NOMO-1 treated with dmso at 0.1 percent for 144 hours (cell line): Measurements from ENCODE around the gene INPP4A.
A peak's percentile ranks its signal among the peaks of the same experiment; 100 is the strongest.

Experiments
- DNase-seq: peaks from one replicate; lab custom pipeline; 2025; ENCODE audit not compliant: unreplicated experiment; lab: John Stamatoyannopoulos, UW

Gene INPP4A

DNA sequence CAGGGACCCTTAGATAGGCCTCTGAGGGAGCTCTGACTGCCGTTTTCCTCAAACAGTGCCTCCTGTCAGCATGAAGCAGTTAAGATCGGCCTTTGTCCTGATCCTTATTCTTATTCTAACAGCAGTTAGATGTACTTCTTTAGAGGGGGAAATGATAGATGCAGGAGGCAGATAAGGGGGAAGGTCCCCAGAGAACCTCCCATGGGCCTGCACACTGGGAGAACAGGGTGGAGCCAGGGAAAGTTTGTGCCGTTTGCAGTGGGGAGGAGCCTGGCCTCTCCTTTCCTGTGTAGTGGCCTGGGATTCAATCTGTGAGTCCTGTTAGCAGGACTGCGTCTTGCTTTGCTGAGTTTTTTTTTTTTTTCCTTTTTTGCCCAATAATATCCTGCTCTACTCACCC, 7.9 kb upstream of the INPP4A start:
- no peak for DNase-seq

DNA sequence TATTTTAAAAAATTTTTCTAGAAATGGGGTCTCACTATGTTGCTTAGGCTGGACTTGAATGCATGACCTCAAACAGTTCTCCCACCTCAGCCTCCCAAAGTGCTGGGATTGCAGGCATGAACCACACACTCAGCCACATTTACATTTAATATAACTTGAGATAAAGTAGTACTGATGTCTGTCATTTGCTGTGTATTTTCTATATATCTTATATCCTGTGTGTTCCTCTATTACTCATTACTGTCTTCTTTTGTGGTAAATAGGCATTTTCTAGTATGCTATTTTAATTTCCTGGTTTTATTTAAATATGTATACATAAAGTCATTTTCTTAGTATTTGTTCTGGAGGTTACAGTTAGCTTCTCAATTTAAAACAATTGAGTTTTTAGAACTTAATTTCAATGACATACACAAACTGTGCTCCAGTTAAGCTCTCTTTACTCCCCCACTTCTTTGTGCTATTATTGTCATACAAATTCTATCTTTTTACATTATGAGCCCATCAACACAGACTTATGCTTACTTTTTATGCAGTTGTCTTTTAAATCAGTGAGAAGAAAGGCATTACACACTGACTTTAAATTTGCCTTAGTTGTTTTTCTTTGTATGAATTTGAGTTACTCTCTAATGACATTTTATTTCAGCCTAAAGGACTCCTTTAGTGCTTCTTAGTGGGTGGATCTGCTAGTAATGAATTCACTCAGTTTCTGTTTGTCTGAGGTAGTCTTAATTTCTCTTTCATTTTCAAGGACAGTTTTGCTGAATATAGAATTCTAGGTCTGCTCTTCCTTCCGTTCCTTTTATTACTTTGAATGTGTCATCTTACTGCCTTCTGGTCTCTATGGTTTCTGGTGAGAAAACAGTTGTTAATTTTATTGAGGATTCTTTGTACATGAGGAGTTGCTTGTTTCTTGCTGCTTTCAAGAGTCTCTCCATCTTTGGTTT, 6.2 kb upstream of the INPP4A start:
- DNase-seq = no peak

DNA sequence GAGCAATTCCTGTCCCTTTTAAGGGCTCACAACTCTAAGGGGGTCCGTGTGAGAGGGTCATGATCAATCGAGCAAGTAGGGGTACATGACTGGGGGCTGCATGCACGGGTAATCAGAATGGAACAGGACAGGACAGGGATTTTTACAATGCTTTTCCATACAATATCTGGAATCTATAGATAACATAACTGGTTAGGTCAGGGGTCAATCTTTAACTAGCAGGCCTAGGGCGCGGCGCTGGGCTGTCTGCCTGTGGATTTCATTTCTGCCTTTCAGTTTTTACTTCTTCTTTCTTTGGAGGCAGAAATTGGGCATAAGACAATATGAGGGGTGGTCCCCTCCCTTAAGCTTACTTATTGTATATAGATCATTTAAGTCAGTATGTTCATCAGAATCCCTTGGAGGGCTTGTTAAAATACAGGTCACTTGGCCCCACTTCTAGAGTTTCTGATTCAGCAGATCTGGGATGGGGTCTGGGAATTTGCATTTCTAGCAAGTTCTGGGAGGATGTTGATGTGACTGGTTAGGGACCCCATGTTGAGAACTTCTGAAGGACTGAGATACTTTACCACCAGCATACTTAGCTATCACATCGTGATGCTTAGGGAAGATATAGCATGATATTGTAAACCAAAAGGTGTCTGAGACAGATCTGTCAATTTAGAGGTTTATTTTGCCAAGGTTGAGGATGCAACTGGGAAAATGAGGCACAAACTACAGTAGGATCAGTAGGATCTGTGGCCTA, 2.8 kb upstream of the INPP4A start:
- DNase-seq = no peak

DNA sequence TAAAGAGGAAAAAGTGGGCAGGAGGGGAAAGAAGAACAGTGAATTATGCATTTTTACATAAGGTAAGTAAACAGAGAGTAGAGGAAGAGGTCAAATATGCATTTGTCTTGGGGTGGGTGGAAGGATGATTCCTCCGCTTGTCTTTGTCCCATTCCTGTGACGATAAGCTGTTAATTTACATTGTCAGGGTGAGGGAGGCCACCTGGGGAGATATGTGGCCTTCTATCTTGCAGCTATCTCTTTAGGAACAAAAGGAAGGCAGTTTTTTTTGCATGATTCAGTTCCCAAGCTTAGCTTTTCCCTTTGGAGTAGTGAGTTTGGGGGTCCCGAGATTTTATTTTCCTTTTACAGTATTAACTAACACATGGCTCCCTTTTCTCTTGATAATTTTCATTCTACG, 2.2 kb upstream of the INPP4A start:
- no peak for DNase-seq

DNA sequence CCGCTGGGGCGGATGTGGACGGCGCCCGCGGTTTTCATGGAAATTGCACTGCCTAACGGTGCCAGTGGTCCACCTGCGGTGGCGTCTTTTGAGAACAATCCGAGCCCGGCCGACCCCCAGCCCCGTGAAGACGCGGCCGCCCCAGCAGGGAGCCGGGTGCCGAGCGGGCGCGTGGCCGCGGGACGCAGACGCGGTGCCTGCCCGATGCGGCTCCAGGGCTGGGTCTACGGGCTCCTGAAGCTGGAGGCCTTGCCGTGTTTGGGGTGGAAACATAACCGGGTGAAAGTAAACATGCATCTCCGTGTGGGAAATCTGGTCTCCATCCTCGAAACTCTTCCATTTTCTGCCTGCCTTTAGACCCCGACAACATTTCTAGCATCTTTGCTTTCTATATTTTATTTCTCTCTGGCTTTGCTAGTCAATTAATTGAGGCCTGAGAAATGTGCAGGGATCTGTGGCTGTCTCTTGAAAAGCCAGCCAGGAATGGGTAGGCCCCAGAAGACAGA, 572 bp downstream of the INPP4A start:
- no peak for DNase-seq

DNA sequence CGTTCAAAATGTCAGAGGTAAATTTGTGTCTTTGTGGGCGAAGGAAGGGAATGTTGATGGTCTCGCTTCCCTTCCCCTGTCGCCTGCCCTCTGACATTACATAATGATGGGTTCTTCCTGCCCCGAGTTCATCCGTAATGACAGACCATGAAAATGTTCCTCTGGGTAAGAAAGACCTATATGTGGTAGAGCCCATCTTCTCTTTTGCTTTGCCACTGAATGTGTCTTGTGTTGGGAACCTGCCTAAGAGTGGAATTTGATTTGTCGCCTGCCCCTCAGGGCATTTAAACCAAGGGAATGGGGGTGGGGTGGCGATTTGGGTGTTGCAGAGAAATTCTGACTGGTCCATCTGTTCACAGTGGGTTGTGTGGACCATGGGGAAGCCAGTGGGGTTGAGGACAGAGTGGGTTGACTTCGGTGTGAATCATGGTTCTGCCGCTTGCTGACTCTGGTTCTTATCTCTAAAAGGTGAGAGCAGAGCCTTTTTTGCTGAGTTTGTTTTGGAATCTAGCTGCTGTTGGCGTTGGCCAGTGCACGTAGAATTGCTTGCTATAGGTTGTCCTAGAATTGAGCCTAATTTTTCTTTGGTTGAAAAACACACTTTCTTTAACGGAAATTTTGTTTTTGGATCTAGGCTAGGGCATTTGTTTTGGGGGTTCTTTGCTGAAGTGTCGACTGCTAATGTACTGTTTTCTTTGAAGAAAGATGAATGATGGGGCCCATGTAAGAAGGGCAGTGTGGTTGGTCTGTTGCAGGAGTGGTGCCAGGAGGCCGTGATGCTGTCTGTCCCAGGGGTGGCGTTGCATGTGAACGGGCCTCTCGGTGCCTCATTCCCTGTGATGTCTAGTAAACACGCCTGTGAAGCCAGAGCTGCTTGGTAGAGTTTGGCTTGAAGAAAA, 1.3 kb downstream of the INPP4A start:
- DNase-seq = no peak

DNA sequence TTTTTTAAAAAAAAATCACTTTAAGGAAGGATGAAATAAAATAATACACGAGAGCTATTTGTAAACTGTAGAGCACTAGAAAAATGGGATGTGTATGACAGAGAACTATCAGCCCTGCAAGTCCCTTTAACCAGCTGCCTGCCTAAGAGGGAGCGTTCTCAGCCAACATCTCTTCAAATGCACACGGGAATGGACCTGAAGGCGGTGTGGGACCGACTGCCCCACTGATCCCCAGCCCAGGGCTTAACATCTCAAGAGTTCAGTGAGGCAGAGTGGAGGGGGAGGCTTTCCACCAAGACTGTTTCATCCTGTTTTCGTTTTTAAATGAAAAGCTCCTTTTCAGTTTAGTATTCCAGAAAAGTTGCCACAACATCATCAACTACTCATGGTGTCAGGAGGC, 2.2 kb downstream of the INPP4A start:
- DNase-seq = no peak

DNA sequence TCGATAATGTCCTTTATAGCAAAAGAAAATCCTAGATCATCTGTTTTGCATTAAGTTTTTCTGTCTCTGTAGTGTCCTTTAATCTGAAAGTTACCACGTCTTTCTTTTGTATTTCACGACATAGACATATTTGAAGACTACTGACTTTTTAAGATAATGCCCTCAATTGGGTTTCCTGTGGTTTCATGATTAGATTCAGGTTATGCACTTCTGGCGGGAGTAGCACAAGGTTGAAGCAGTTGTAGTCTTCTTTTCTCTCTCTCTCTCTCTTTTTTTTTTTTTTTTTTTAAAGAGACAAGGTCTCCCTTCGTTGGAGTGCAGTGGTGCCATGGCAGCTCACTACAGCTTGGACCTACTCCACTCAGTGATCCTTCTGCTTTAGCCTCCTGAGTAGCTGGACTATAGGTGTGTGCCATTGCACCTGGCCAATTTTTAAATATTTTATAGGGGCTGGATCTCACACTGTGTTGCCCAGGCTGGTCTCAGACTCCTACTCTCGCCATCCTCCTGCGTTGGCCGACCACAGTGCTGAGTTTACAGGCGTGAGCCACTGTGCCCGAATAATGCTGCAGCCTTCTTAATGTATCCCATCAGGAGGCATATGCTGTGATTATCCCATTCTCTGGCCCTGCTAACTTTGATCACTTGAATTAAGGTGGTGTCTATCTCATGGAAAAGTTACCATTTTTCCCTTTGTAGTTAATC, 3.9 kb downstream of the INPP4A start:
- DNase-seq = no peak

DNA sequence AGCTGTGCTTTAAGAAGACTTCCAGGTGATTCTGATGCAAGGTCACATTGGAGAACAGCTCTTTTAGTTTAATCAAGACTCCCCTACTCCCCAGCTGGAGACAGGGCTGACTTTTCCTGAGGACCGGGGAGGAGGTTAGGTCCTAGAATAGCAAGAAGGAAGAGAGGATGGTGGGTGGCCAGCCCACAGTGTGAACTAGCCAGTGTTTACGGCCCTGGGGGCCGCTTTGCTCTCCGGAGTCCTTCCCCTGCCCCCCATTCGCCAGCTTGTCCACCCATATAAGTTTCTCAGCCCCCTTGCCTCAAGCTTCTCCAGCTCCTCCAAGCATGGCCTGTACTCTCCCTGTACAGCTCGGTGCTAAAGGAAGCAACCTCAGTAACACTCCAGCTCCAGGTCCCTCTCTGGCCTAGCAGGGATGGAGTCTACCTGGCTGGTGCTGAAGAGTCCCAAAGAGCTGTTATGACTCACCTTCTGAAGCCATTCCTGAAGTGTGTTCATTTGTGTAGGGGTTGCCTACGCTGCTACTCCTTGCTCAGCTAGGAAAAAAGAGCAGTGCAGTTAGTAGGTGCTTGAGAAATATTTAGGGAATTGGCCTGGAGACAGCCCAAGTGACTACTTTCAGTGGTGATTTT, 7.9 kb downstream of the INPP4A start:
- no peak for DNase-seq

DNA sequence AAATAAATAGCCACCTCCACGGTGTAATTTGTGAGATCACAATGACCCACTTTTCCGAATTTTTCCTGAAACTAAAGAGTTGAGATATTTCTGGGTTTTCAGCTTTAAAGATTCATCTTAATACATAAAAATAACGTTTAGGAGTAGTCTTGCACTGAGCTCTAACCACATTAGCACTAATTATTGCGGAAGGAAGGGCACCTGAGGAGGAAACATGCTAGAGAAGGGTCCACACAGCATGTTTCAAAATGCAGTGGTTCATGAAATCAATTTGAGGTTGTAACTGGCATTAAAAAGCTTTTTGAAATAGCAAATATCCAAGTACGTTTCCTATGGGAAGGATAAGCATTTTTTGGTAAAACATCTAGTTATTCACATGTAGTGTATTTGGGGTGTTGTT, 8.4 kb downstream of the INPP4A start:
- no peak for DNase-seq

DNA sequence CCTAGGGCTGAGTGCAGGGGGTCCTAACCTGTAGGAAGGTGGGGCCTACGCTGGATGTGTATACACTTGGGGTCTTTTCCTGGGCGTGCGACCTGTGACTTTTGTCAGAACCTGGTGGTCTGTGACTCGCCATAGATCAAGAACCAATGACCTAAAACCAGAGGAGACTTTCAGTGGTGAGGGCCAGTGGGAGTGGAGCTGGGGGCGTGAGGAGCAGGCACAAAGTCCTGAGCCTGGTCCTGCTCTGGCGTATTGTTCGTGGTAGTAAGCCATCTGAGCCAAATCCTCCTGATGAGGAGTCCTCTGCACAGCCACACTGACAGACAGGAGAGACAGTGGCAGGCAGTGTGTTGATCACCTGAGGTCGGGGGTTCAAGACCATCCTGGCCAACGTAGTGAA, 8.9 kb downstream of the INPP4A start:
- DNase-seq = no peak

DNA sequence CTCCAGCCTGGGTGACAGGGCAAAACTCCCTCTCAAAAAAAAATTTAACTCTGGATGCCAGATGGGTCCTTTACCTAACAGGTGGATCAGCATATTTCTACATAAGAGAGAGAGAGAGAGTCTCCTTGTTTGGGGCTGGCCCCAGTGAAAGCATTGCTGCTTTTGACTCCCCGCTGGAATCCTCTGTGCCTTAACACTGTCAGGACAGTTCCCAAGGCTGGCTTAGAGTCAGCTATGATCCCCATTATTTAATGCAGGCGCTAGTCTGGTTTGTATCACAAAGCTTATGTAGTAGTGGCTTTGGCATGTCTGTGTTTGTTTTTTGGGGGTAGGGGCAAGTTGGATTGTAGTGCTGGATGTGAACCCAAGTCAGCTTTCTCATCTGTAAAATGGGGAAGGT, 9.4 kb downstream of the INPP4A start:
- no peak for DNase-seq

DNA sequence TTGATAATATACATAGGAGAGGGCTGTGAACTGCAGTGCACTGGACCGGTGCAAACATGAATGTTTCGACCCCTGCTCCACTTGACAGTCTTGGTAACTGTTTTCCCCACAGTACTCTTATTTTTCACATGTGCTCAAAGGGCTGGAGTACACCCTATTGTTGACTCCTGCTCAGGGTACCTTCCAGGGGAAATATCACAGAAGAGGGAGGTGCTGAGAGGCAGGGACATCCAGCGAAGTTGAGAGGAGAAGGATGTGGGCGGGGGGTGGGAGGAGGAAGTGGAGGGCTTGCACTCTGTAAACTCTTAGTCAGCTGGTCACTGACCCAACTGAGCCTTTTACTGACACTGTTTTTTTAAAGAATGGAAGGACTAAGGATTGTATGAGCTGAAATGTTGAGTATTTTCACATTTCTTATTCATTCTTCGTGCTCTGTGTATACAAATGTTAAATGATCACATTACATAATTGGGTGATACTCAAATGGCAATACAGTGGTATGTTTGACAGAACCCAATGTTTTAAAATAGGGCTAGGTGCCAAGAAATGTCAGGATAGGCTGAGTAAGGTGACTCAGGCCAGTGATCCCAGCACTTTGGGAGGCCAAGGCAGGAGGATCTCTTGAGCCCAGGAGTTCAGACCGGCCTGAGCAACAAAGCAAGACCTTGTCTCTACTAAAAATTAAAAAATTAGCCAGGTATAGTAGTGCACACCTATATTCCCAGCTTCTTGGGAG, 10.0 kb downstream of the INPP4A start:
- peak; percentile 33 for DNase-seq

DNA sequence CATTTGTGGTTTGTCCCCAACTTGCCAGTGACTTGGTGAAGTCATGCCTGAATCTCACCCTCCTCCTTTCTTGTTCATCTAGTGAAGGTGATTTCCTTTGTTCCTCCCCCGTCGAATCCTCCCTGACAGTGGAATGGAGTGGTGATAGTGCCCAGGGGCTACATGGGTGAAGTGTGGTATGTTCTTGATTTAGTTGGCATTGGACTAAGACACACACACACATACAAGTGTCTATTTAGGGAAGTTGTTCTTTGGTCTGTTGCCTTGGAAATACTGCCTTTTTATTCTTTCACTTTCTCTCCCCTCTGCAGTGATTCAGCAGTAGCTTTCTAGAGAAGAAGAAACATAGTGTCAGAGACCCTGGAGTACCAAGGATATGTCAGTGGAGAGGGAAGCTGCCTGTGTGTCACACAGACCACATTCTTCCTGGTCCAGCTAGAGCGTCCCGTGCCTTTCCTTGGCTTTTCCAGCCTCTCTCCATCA, 10.9 kb downstream of the INPP4A start:
- peak; percentile 58 for DNase-seq

DNA sequence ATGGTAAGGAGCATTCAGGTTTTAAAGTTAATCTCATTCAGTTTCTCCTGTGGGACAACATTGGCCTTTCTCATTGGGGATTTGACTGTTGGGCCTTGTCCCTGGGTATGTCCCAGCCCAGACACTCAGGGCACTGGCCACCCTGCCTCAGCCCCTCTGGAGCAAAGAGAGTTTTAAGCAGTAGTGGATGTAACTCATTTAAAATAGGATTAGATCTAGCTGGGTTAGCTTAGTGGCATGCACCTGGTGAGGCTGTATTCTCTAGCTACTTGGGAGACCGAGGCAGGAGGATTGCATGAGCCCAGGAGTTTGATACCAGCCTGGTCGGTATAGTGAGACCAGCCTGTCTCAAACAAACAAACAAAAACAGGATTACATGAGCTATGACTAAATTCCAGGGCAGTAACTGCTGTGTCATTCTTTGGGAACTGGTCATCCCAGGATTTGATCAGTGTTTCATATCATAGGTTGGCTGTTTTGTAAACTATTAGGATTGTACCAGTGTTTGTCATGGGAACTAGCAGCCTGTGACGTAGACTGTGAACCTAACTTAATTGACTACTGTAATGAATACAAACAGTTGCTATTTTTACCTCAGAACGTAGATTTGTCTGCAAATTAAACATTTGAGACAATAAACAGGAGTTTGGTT, 12.5 kb downstream of the INPP4A start:
- DNase-seq = no peak

DNA sequence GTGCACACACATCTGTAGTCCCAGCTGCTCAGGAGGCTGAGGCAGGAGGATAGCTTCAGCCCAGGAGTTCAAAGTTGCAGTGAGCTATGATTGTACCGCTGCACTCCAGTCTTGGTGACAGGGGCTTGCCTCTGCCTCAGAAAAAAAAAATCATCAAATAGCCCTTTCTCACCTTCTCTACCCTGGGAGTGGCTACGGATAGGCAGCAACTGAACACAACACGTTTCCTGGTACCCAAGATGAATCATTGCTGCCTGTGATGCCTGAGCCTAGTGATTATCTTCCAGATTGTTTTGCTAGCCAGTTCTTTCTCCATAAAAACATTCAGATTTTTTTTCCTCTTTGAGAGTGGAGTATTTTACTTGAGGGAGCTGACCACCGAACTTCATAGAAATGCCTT, 13.5 kb downstream of the INPP4A start:
- DNase-seq = no peak

DNA sequence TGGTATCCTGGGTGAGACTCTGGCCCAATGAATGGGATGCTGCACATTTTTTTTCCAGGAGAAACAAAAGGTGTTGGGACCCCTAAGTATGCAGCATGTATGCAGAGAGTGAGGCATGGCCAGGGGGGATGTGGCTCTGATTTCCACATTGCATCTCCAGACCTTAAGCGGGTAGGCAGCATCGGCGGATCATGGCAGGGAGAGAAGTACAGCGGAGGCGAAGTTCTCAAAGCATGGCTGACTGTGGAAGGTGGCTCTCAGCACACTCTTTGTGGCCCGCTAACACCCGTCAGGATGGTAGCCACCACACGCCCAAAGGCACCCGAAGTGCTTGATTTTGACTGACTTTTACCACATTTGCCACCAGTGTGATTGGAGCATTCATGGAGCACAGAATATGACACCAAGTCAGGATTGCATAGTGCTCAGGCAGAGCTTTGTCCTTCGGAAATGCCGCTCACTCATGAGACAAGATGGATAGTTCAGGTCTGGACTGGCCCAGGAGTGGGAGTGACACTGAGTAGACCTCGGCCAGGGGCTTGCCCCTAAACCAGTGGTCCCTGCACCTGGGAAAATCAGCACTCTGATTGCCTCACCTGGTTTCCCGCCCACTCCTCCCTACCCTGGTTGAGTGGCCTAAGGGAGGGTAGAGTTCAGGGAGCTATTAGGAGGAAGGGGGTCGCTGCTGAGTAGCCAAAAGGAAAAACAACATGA, 14.2 kb downstream of the INPP4A start:
- no peak for DNase-seq
